C4-2B (cell line): ENCODE results near the gene PRIMPOL.

Experiments
- ZFX ChIP-seq: fragments of 450-650 bp; IDR thresholded peaks from 2 replicates; pipeline ENCODE4 v1.6.1; 2017
- TF ChIP-seq, protein P1 (sequence below): fragments of 450-650 bp; conservative IDR thresholded peaks from 2 replicates; pipeline ENCODE4 v1.5.1; 2017; ENCODE audit warnings: mild to moderate bottlenecking

DNA sequence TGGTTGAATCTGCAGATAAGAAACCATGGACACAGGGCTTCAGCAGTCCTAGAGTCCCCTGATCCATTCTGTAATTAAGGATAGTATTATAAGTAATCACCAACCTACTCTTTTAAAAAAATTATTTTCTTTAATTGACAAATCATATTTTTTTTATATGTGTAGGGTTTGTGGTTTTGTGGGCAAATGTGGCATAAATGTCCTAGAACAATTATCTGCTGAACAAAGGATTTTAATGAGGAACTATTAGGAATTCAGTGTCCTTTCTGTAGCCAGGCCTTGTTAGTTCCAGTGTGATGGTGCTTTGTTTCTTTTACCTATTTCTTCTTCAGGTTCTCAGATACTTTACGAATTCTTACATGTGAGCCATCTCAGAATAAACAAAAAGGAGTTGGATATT, 32.4 kb downstream of the PRIMPOL start:
- TF ChIP-seq, protein P1, sequence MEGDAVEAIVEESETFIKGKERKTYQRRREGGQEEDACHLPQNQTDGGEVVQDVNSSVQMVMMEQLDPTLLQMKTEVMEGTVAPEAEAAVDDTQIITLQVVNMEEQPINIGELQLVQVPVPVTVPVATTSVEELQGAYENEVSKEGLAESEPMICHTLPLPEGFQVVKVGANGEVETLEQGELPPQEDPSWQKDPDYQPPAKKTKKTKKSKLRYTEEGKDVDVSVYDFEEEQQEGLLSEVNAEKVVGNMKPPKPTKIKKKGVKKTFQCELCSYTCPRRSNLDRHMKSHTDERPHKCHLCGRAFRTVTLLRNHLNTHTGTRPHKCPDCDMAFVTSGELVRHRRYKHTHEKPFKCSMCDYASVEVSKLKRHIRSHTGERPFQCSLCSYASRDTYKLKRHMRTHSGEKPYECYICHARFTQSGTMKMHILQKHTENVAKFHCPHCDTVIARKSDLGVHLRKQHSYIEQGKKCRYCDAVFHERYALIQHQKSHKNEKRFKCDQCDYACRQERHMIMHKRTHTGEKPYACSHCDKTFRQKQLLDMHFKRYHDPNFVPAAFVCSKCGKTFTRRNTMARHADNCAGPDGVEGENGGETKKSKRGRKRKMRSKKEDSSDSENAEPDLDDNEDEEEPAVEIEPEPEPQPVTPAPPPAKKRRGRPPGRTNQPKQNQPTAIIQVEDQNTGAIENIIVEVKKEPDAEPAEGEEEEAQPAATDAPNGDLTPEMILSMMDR: no peak
- TF ChIP-seq ZFX: no peak
